DMS114 treated with DMSO at 0.1 percent for 48 hours (cell line): ENCODE results near the gene PRR20G.

Experiments
- DNase-seq: peaks from one replicate; lab custom pipeline; 2025; ENCODE audit not compliant: unreplicated experiment; lab: John Stamatoyannopoulos, UW

PRR20G gene

DNA sequence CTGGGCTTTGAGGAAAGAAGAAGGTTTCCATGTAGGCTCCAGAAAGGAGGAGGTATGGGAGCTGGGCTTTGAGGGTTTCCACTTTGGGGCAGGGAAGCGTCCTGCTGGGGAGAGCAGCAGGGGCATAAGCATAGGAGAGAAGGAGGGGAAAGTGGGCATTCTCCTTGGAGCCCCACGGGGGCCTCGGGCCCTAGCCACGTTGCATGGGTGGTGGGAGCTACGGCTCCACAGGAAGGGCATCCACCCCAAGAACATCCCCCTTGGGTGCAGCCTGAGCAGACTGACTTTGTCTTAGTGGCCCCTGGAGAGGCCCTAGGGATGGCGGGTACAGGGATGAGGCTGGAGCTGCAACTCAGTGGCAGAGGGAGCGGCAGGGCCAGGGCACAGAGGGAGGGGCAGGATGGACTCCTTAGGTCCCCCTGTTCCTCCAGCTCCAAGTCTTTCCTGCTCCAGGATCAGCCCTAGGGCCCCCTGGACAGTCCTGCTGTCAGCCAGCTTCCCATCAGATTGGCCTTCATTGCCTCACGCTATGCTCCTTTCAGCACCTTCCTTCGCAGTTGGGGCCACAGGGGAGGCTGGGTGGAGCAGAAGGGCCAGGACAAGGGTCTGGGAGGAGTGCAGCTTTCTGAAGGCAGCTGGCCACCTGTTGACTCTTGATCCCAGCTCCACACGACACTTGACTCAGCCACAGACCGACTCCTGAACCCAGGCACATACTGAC is 22.9 kb downstream of the PRR20G start:
- no peak for DNase-seq

DNA sequence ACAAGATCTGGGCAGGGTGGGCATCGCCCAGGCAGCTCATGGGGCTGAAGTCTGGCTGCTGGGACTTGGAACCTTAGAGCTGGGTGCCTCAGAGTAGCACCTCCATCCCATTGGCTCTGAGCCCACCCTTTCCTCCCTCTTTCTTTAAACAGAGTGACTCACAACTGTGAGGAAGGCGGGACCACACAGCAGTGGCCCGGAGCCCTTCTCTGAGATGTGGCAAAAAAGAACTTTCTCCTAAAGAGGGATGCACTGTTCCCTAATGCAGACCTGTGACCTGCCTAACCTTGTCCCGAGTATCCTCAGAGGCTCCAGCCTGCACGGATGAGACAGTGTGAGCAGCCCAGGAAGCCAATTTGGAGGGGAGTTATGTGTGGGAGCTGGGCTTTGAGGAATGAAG is 23.6 kb downstream of the PRR20G start:
- no peak for DNase-seq

DNA sequence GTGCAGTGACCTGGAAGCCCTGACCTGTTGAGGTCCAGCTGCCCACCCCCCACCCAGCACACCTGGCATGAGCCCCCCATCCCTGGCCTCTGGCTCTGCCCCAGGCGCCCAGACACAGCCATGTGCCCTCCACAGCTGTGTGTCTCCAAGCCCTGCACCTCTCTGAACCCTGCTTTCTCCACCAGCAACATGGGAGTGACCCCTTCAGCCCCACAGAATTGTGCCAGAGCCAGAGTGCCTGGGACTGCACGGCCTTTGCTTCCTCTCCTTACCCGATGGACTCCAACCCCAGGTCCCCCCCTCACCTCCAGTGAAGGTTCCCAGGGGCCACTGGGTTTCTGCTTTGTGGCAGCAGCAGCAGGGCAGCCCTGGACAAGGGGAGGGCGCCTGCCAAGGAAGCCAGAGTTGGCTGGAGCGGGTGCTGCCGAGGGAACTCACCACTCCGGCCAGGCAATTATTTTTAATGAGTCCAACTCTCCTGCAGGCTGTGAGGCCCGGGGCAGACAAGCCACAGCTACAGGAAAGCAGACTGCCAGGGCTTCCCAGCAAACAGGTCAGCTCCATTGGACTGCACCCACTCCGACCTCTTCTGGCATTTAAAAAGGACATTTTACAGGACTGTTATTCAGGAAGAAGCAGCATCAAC is 24.1 kb downstream of the PRR20G start:
- DNase-seq = no peak

DNA sequence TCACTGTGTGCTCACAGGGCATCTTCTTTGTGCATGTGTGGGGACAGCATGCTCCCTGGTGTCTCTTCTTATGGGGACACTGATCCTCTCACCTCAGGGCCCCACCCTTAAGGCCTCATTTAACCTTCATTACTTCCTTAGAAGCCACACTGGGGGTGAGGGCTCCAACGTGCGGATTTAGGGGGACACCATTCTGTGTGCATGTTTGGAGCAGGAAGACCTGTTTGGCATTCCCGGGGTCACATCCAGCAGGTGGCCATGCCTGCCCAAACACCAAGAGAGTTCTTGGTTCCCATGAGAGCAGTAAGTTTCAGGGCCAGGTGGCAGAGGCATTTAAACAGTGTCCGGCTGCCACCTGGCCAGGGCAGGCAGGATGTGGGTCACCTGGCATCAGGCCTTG is 24.8 kb downstream of the PRR20G start:
- no peak for DNase-seq

DNA sequence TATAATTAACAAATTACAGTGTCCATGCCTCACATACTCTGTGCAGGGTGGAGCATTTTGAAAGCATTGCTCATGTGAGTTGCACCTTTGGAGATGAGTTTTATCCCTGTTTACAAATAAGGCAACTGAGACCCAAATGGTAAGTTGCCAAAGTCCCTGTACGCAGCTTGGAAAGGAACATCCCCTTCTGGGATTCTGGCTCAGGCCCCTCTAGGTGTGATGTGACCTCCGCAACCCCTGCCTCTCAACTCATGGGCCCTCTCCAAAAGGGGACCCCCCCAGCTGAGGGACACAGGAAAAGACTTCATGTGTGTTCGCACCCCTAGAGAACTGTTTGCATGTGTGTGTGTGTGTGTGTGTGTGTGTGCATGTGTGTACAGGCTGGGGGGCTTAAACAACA is 25.3 kb downstream of the PRR20G start:
- DNase-seq = no peak

DNA sequence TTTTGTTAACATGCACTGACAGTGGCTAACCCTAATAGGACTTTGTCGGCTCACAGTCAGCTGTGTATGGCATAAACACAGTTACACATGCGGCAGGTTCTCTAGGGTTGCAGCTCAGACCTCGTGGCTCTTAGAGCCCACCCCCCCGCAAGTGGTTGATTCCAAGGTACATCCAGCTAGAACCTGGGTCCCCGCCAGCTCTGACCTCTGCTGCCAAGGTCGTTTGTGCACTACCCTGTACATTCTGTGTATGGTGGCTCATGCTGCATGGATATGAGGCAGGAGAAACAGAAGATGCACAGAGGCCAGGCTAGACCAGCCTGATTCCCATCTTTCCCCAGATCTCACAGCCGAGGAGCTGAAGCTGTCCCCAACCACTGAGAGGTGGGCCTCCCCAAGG is 25.9 kb downstream of the PRR20G start:
- DNase-seq = no peak

DNA sequence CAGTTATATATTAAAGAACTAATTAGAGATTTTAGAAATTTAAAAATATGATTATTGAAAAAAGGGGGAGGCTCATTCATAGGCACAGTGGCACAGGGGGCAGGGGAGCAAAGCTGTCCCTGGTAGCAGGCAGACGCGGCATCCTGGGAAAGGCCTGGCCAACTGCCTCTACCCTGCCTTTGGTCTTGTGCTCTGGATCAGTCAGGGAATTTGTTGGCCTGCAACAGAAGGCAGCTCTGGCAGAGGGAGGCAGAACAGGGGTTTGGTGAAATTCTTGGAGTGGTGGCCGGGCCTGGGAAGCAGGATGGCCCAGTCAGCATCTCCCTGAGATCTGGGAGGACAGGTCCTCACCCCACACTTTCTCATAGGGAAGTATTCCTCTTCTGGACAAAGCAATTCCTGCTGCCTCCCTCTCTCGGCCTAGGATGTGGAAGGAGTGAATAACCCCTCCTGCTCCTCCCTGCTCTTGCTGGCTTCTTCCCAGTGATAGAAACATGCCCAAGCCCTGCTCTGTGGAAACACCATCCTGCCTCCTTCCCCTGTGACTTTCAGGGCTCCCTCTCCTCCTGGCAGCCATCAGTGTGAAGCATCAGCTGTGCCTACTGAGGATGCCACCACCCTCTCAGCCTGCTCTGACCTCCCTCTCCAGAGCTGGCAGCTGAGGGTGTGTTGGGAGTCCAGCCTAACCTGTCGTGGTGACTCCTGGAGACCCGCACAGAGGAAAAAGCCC is 26.9 kb downstream of the PRR20G start:
- DNase-seq = no peak

DNA sequence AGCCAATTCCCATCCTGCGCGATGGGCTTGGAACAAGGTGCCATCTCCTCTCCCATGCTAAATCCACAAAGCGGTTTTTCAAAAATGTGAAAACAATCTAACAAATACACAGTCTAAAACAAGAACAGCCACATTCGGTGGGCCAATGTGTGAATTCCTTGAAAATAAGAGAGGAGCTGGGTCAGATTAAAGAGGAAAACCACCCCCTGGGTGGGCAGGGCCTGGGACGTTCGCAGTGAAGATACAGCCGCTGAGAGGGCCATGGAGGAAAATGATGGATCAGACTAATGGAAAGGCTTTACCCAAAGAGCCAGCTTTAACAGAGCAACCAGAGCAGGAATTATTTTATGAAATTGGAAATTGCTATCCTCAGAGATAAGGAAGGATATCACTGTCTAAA is 27.4 kb downstream of the PRR20G start:
- DNase-seq = no peak

DNA sequence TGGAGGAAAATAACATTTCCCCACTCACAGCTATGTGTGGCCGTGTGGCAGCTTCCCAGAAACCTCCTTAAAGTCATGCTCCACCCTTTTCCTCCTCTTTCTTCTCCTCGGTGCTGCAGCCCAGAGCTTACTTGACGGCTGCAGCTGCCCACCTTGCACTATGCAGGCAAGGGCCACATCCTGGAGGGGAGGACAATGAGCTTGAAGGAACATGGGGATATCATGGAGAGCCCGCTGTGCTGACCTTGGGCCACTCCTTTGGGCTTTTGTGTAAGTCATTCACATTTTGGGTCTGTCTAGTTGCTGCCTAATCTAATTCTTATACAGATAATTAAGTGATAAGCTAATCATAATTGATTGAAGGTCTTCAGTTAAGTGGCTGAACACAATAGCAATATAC is 28.0 kb downstream of the PRR20G start:
- no peak for DNase-seq

DNA sequence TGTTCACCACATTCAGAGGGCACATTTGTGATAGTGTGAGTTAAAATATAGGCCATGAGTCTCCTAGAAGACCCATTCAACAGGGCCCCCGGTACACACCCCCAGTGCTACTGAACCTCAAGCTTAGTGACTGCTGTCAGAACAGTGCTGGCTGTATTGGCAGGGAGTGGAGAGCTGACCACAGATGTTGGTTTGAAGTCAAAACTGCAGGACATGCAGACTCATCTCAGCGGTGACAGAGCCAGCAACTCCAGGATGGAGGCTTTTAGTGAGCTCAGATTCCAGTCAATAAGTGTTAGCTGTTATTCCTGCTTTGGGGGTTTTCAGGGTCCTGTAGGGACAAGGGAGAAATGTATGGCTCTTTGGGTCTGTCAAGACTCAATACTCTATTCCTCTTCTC is 29.1 kb downstream of the PRR20G start:
- no peak for DNase-seq

DNA sequence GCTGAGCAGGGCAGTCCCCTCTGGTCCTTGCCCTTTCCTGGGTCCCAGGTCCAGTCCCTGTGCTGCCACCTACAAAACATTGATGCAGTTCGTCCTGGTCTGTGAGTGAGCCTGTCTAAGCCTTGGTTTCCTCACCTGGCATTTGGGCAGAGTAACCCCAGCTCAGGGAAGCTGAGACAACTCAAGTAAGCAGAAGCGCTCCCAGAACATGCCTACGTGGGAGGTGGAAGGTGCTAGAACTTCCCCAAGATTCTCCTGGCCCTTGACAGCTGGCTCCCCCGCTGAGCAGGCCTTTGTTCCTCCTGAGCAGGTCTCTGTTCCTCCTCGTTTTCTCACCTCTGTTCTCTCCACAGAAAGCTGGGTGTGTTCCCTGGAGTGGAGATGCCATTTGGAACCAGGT is 30.5 kb downstream of the PRR20G start:
- no peak for DNase-seq

DNA sequence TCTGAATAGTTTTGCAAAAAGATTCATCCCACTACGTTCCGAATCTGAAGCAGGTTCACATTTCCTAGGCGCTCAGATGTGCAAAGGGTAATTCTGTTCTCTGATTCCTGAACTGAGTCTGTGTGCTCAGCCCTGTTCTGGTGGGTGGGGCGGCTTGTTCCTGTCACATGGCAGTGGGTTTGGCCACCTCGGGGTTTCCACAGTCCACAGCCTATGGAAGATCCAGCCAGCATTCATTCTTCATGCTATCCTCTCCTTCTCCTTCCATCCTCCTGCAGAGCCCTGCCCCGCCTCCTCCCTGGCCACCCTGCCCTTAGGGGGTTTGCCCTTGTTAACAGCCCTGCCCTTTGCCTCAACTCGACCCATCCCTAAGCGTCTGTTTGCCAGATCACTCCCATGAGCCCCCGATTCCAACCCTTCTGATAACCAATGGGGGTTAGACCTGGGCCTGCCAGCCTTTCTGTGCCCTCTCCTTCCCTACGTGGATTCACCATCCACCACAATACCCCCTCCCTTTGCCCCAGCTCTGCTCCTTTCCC is 31.0 kb downstream of the PRR20G start:
- DNase-seq = no peak

DNA sequence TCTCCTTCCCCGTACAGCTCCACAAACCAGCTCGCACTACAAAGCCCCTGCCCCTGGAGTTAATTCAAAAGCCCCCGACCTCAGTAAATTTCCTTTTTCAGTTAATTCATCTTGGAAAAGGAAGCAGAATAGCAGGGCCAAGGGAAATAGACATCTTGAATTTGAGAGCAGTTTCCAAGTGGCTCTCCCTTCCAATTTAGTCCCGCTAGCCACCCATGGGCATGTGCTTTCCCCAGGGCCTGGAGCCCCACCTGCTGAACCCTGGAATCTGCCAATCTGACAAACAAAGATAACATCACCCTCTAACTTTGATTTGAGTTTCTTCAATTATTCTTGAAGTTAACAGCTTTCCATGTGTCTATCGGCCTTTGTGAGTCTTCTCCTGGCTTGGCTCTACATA is 31.7 kb downstream of the PRR20G start:
- no peak for DNase-seq

DNA sequence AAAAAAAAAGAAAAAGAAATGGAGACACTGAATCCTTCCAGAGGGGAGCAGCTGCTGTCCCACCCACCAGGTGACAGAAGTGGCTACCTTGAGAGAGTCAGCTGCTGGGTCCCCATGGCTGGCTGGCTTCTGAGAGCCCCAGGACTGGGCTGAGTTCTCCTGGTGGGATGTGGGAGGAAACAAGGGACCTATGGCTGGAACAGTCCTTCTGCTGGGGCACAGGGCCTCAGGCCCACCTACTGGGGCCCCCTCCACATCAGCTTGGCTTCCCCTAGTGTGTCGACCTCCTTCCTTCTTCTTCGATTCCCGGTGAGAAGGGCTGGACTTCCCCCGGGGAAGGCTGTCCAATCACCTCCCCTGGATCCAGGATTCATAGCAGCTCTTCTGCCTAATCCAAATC is 32.3 kb downstream of the PRR20G start:
- DNase-seq = no peak

DNA sequence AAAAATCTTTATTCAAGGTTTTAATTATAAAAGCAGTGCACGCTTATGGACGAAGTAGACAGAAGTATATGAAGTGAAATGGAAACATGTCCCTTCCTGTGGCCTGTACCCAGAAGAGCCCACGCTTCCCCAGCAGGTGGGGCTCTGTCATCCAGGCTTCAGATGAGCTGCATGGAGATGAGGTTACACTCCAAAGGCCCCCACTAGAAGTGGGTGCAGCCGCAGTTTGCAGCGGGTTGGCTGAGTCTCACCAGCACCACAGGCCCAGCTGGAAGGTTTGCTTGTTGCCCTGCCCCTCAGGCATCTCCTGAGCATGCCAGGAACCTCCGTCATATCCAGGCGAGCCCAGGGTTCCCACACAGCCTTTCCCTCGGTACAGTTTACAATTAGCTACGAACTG is 33.1 kb downstream of the PRR20G start:
- DNase-seq = no peak

DNA sequence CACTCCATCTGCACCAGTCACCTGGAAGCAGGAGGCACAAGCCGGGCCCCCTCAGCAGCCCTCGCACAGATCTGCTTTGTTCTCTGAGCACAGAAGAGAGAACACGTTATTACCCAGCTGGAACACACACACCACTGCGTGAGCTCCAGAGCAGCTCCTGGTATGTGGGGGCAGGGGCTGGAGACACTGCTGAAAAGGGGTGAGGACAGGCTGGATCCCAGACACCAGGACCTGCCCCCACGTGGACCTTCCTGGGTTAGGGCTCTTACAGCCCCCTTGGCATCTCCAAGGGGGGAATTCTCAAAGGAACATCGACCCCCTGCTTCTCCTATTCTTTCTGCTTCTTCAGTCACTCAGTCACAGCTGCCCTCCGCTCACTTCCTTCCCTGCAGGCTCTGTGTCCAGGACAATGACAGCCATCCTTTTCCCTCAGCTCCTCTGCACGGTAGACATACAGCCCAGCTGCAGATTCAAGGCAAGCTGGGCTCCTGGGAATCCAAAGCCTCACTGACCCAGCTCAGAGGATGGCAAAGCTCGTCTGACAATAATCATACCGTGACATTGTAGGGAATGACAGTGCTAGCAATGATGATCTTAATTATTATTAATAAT is 33.7 kb downstream of the PRR20G start:
- no peak for DNase-seq

DNA sequence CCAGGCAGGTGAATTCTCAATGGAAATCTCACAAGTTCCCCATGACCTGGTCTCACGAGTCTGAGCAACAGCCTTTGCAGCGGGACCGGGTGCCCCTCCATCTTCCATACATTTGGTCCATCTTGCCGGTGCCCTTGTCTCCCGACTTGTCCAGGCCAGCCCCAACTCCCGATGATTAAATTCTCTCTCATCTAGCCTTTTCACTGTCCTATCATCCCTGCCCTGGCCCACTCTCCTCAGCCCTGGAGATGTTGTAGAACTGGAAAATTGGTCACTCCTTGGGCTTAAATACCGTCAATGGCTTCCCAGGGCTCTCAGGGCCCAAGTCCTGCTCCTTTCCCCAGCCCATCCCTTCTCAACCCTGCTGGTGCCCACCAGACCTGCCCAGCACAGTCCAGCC is 34.4 kb downstream of the PRR20G start:
- no peak for DNase-seq

DNA sequence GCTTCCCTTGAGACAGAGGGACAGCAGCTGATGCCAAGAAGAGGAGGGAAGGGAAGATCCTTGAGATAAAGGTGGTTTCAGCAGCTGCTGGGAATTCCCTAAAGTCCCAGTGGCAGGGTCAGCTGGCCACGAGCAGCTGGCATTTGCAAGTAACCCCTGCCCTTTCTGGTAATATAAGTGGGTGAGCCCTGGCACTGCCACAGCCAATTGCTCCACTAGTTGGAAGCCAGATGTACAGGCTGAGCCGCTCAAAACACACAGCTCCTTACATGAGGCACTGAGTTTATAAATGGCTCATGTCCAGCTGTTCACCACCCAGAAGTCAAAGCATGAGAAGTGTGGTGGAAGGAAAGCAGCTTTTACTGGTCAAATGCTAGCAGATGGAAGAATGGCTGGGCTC is 35.4 kb downstream of the PRR20G start:
- DNase-seq = no peak

DNA sequence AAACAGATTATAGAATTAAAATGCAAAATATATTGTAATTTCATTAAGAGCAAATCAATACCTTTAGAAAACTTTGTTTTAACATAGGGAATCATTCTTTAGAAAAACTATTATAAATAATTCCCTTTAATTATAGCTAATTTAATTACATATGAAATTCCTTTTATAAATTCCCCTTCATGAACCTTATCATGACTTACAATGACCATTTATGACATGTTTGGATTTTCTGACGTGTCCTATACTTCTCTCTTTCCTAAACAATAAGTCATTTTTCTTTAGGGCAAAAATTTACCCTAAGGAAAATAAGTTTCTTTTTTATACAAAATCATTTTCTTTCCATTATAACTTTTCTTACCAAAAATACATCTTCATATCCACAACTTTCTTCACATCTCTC is 37.8 kb downstream of the PRR20G start:
- DNase-seq = no peak

DNA sequence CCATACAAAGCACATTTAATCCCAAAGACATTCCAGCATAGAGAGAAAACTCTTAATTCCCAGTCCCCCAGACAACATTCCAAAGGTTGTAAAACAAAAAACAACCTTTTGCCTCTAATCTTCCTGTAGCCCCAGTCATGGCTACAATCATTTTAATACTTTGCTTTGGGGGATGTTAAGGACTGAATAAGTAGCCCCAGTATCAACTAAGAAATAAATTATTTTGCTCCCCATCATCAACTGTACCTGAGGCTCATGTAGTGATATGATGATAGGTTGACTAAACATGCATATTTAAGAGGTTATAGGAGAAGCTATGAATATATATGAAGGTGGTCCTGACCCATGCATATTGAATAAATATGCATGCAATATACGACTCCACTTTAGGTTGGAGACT is 40.6 kb downstream of the PRR20G start:
- no peak for DNase-seq

DNA sequence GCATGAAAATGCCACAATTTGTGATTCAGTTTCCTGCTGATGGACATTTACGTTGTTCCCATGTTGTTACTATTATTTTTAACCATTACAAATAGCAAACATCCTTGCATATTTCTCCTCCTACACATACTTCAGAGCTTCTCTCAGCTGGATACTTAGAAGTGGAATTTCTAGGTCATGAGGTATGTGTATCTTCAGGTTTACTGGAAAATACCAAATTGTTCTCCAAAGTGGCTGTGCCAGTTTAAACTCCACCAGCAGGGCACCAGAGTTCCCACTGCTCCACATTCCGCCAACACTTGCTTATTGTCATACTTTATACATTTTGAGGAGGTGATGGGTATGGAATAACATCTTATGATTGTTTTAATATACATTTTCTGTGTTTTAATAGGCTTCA is 49.2 kb downstream of the PRR20G start:
- DNase-seq = no peak

DNA sequence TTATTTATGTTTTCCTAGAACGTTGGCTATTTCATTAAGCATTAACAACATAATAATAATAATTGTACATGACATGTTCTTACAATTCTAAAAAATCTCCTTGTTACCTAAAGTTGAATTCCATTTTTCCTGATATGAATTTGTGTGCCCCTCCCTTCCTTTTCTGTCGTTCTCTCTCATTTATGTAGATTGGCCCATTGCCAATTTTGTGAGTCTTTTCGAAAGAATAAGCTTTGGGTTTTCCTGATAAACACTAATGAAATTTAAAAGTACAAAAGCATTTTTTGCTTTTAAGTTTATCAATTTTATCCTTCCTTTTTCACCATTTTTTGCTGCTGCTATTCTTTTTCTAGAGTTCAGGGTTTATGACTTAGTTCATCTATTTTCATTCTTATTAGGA is 50.0 kb downstream of the PRR20G start:
- no peak for DNase-seq
